Progenitor cell of endocrine pancreas (in vitro differentiated cells): ENCODE results near the gene LCMT1. TPM values are rescaled to one million over a fixed set of nuclear protein-coding genes. Genes with fewer than 3 reads are reported as not detected.

Source experiments
- DNase-seq: peaks from one replicate; pipeline ENCODE4 v3.0.0; 2021; ENCODE audit warnings: low spot score; ENCODE audit not compliant: unreplicated experiment
- H3K27ac Mint-ChIP-seq: 2 replicates; pipeline ENCODE4 v1.8.0; 2021; ENCODE audit warnings: mild to moderate bottlenecking, moderate library complexity, mixed read lengths
- H3K27me3 Mint-ChIP-seq: 2 replicates; pipeline ENCODE4 v1.8.0; 2021; ENCODE audit warnings: mixed read lengths
- H3K36me3 Mint-ChIP-seq: 2 replicates; pipeline ENCODE4 v1.8.0; 2022; ENCODE audit warnings: mixed read lengths; ENCODE audit not compliant: insufficient read depth
- H3K4me1 Mint-ChIP-seq: 2 replicates; pipeline ENCODE4 v1.8.0; 2021; ENCODE audit warnings: low read depth, mixed read lengths
- H3K4me3 Mint-ChIP-seq: 2 replicates; pipeline ENCODE4 v1.8.0; 2021; ENCODE audit warnings: low read depth, mild to moderate bottlenecking, moderate library complexity, mixed read lengths
- H3K9me3 Mint-ChIP-seq: 2 replicates; pipeline ENCODE4 v1.8.0; 2021; ENCODE audit warnings: low read depth, mixed read lengths
- CTCF ChIP-seq: fragments of 200-600 bp; sonication (generic); IDR thresholded peaks from one replicate; pipeline ENCODE4 v1.5.0; 2021; ENCODE audit warnings: antibody characterized with exemption, mild to moderate bottlenecking; ENCODE audit not compliant: unreplicated experiment
- total RNA-seq: library from RNA; stranded (reverse); gene quantifications from 2 replicates; pipeline ENCODE4 v1.2.1, GENCODE V29; 2021

The LCMT1 gene
- total RNA-seq, 1 donor from 2014 or later, result 71.8 TPM

- Mint-ChIP-seq H3K4me1 (peaks cover 3% of the 10 kb centered on the region), H3K9me3 (no peaks in the 10 kb centered on the region), H3K27ac (peak overlapping the region; percentile 11), H3K27me3 (peaks cover 8% of the 10 kb centered on the region), H3K4me3 (no peak overlapping the region), H3K36me3 (no peaks in the 10 kb centered on the region)
- no peak for DNase-seq
- TF ChIP-seq CTCF, result no peak
These were observed 106.4 kb downstream of the LCMT1 start for GRCh38 chr16:25217921-25218320.

- Mint-ChIP-seq H3K36me3 (no peaks in the 10 kb centered on the region), H3K9me3 (no peaks in the 10 kb centered on the region), H3K27ac (no peak overlapping the region), H3K4me1 (peaks cover 3% of the 10 kb centered on the region), H3K27me3 (peaks cover 8% of the 10 kb centered on the region), H3K4me3 (no peak overlapping the region)
- DNase-seq, result no peak
- TF ChIP-seq CTCF, result no peak
These were observed 107.7 kb downstream of the LCMT1 start for GRCh38 chr16:25219070-25219737.

- no peak for DNase-seq
- no peaks in the 10 kb centered on the region for H3K36me3 Mint-ChIP-seq
- H3K9me3 Mint-ChIP-seq, result no peaks in the 10 kb centered on the region
- no peaks in the 10 kb centered on the region for H3K27me3 Mint-ChIP-seq
- no peaks in the 10 kb centered on the region for H3K4me1 Mint-ChIP-seq
- no peak overlapping the region for H3K4me3 Mint-ChIP-seq
- no peak overlapping the region for H3K27ac Mint-ChIP-seq
- TF ChIP-seq CTCF, result no peak
These were observed 111.4 kb downstream of the LCMT1 start for GRCh38 chr16:25222959-25223358.

GRCh38 chr16:25223964-25224363 lies 112.4 kb downstream of the LCMT1 start:
- Mint-ChIP-seq H3K36me3 (no peaks in the 10 kb centered on the region), H3K27me3 (no peaks in the 10 kb centered on the region)

GRCh38 chr16:25224731-25225319 lies 113.3 kb downstream of the LCMT1 start:
- Mint-ChIP-seq H3K9me3 (no peaks in the 10 kb centered on the region), H3K27ac (no peak overlapping the region), H3K4me3 (no peak overlapping the region), H3K36me3 (no peaks in the 10 kb centered on the region), H3K27me3 (no peaks in the 10 kb centered on the region), H3K4me1 (no peaks in the 10 kb centered on the region)
- no peak for DNase-seq
- TF ChIP-seq CTCF, result no peak

More at GRCh38 chr16:25223964-25224363, 112.4 kb downstream of the LCMT1 start:
- H3K9me3 Mint-ChIP-seq, result no peaks in the 10 kb centered on the region
- TF ChIP-seq CTCF, result no peak
- no peaks in the 10 kb centered on the region for H3K4me1 Mint-ChIP-seq
- H3K4me3 Mint-ChIP-seq, result no peak overlapping the region
- no peak for DNase-seq
- no peak overlapping the region for H3K27ac Mint-ChIP-seq

Other genes starting within 250 kb of the LCMT1 start
- 115 and 118 TPM in 2 replicates for gene ARHGAP17, start 96.4 kb upstream of the LCMT1 start, total RNA-seq
- 0.31 TPM in 1 of 2 replicates, not detected in the other for gene AQP8, start 105.2 kb downstream of the LCMT1 start, total RNA-seq
- 17.3 and 17.9 TPM in 2 replicates for gene ZKSCAN2, start 146.1 kb downstream of the LCMT1 start, total RNA-seq